ENCODE results near the gene ENKD1. TPM values are rescaled to one million over a fixed set of nuclear protein-coding genes. Genes with fewer than 3 reads are reported as not detected.
A peak's percentile ranks its signal among the peaks of the same experiment; 100 is the strongest.

The ENKD1 gene
- polyA plus RNA-seq, 2 of the 4 experiments (the other 2 are of a cell fraction), result 4.0 to 12.2 TPM

- TF ChIP-seq ZC3H11A (IDR thresholded peaks at IDR 0.05) (0 out of 2 replicates have a peak, but pooled peaks have one; percentile 4), TP53 (CRISPR knock-in tag; IDR thresholded peaks at IDR 0.05) (no peak), ESRRA (IDR thresholded peaks at IDR 0.05; ENCODE audit: borderline replicate concordance, low read length) (no peak), MYC (IDR thresholded peaks at IDR 0.05; ENCODE audit: borderline replicate concordance, low read length) (0 out of 2 replicates have a peak, but pooled peaks have one; percentile 49), FOSB (CRISPR knock-in tag; IDR thresholded peaks at IDR 0.05) (no peak), MAX (IDR thresholded peaks at IDR 0.05) (0 out of 2 replicates have a peak, but pooled peaks have one; percentile 22), HOXB13 (CRISPR knock-in tag; IDR thresholded peaks at IDR 0.05; ENCODE audit: low read depth) (no peak), PHF8 (IDR thresholded peaks at IDR 0.05; ENCODE audit: borderline replicate concordance, low read depth) (0 out of 2 replicates have a peak, but pooled peaks have one; percentile 4), KDM5A (IDR thresholded peaks at IDR 0.05) (no peak), KDM1A (IDR thresholded peaks at IDR 0.05; ENCODE audit: low read depth) (peak; percentile 31; the same call in 1 of the 2 replicates), NFE2L2 (conservative IDR thresholded peaks at IDR 0.05; ENCODE audit: low read length) (no peak), JUNB (IDR thresholded peaks at IDR 0.05) (no peak), SREBF2 (IDR thresholded peaks at IDR 0.05) (no peak), TFCP2L1 (CRISPR knock-in tag; IDR thresholded peaks at IDR 0.05) (peak; percentile 39; the same call in 1 of the 2 replicates), HDAC2 (IDR thresholded peaks at IDR 0.05) (no peak), JUN (IDR thresholded peaks at IDR 0.05) (0 out of 5 replicates have a peak, but pooled peaks of 1 of the 2 experiments have one; percentile 49), POLR2AphosphoS2 (conservative IDR thresholded peaks at IDR 0.05; ENCODE audit: low read length) (no peak), USF2 (IDR thresholded peaks at IDR 0.05) (no peak), MAZ (IDR thresholded peaks at IDR 0.05; ENCODE audit: borderline replicate concordance, low read depth, low read length) (no peak), CEBPB (IDR thresholded peaks at IDR 0.05) (peak; percentile 61 to 91; a peak in 3 of 4 replicates), FOSL2 (IDR thresholded peaks at IDR 0.05) (no peak), FOSL2 (CRISPR knock-in tag; IDR thresholded peaks at IDR 0.05) (peak; percentile 61)
- TF ChIP-seq, protein P1, sequence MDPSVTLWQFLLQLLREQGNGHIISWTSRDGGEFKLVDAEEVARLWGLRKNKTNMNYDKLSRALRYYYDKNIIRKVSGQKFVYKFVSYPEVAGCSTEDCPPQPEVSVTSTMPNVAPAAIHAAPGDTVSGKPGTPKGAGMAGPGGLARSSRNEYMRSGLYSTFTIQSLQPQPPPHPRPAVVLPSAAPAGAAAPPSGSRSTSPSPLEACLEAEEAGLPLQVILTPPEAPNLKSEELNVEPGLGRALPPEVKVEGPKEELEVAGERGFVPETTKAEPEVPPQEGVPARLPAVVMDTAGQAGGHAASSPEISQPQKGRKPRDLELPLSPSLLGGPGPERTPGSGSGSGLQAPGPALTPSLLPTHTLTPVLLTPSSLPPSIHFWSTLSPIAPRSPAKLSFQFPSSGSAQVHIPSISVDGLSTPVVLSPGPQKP (IDR thresholded peaks at IDR 0.05; ENCODE audit: low read depth, low read length), result no peak
- Histone ChIP-seq H3K4me1 (peaks cover 8% of the 10 kb centered on the region), H3K4me2 (peak within 1 kb of the TSS; percentile 80), H3K4me3 (peak within 1 kb of the TSS; percentile 91), H3K27ac (peak within 1 kb of the TSS; percentile 90 to 92), H3K9me3 (no peaks in the 10 kb centered on the region)
- peak; percentile 23 for FAIRE-seq
- peak; percentile 66 to 81 for ATAC-seq
- peak; percentile 96 to 99 for DNase-seq (ENCODE audit: low read depth in 1 of 2, low spot score in 1 of 2)
- ChIA-PET POLR2A (interaction anchor here (0.7 to 1.5 kb wide), 7 partner anchors 13 to 146 kb away, joined by 3 to 17 read pairs (median 4); partner anchors contain the start of genes CARMIL2, CTCF, RANBP10 and TSNAXIP1), CTCF (interaction anchor here (0.8 to 8.6 kb wide), 9 partner anchors 8 to 146 kb away, joined by 3 to 51 read pairs (median 7); partner anchors contain the start of gene CARMIL2)
- 3% methylated on average over 29 of the region's 48 CpGs for WGBS (ENCODE audit: missing lambda C conversion rate)
Measured at GRCh38 chr16:67660564-67661028, 6.0 kb downstream of the ENKD1 start, which contains the start of gene PARD6A. PARD6A (plus strand) TSS chr16:67660960; CDS start chr16:67661039, 79 bp downstream.

DNA sequence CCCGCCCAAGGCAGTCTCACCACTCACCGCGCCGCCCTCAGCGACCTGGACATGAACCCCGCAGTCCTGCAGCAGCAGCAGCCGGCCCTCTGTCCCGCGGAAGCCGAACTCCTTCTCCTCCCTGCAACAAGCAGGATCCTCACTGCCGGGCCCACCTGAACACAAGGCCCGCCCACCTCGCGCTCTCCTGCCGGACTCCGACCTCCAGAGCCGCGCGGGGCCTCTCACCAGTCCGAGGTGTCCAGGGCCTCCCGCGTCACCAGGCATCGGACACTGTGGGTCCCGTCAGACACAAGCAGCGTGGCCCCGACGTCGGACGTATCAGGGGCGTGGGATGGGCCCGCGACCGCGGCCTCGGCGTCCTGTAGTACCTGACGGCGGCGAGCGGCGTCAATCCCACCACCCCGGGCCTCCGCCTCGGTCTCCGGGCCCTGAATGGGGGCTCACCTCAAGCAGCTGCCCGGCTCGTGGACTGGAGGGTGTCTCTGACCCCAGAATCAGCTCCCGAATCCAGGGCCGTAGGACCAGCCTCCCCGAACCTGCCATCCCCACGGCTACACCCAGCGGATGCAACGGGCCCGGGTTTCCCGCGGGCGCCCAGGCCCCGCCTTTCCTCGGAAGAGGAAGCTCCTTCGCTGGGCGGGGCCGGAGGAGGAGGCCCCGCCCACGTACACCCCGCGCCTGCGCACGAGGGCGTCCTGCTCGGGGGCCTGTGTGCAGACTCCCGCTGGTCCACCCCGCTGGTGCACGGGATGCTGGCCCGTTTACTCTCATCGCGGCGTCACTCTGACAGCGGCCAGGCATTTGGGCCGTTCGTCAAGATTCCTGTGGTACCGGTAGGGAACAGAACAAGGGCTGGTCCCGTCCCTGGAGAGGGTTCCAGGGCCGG lies 6.6 kb downstream of the ENKD1 start, which contains the start of gene ACD:
Gene ACD, minus strand, starts transcription at position 586 of the 889 bp plus-strand sequence. Its CDS starts 40 bp downstream, at position 546.
- H3K4me3 ChIP-seq, result peak within 1 kb of the TSS; percentile 91
- H3K4me1 ChIP-seq, result peaks cover 6% of the 10 kb centered on the region; the same call in 1 of the 3 replicates
- ATAC-seq, result peak; percentile 57 to 75
- 9% methylated on average over 27 of the region's 83 CpGs for WGBS (ENCODE audit: missing lambda C conversion rate)
- POLR2A ChIA-PET, result interaction anchor here (0.7 to 1.5 kb wide), 8 partner anchors 12 to 147 kb away, joined by 3 to 17 read pairs (median 4); partner anchors contain the start of genes CARMIL2, CTCF, RANBP10 and TSNAXIP1
- CTCF ChIA-PET, result interaction anchor here (0.7 to 8.6 kb wide), 11 partner anchors 9 to 166 kb away, joined by 3 to 51 read pairs (median 5); partner anchors contain the start of gene CARMIL2
- no peak for FAIRE-seq
- peak within 1 kb of the TSS; percentile 80 for H3K4me2 ChIP-seq
- H3K9me3 ChIP-seq, result no peaks in the 10 kb centered on the region
- peak within 1 kb of the TSS; percentile 90 to 92 for H3K27ac ChIP-seq
- peak; percentile 90 to 97 for DNase-seq (ENCODE audit: low read depth in 1 of 2, low spot score in 1 of 2)
- TF ChIP-seq USF2 (IDR thresholded peaks at IDR 0.05), result no peak
- TF ChIP-seq RARB (CRISPR knock-in tag; IDR thresholded peaks at IDR 0.05), result no peak
- no peak for TF ChIP-seq RAD21 (conservative IDR thresholded peaks at IDR 0.05 in 1 of 2, IDR thresholded peaks at IDR 0.05 in 1 of 2)
- no peak; the same call in none of the 2 replicates for TF ChIP-seq MAX (IDR thresholded peaks at IDR 0.05)
- TF ChIP-seq HDAC2 (IDR thresholded peaks at IDR 0.05), result no peak
- no peak for TF ChIP-seq ZFP36 (IDR thresholded peaks at IDR 0.05; ENCODE audit: borderline replicate concordance, partially characterized antibody)
- TF ChIP-seq RCOR1 (IDR thresholded peaks at IDR 0.05; ENCODE audit: low read depth, low read length), result no peak
- no peak for TF ChIP-seq SREBF2 (IDR thresholded peaks at IDR 0.05)
- no peak for TF ChIP-seq CTCF (IDR thresholded peaks at IDR 0.05)
- no peak for TF ChIP-seq CHD2 (IDR thresholded peaks at IDR 0.05; ENCODE audit: low read length, partially characterized antibody)
- TF ChIP-seq CHD4 (IDR thresholded peaks at IDR 0.05; ENCODE audit: borderline replicate concordance), result no peak
- no peak for TF ChIP-seq TP53 (CRISPR knock-in tag; IDR thresholded peaks at IDR 0.05)
